Measurements from ENCODE around the gene SLC44A4.

SLC44A4 gene

DNA sequence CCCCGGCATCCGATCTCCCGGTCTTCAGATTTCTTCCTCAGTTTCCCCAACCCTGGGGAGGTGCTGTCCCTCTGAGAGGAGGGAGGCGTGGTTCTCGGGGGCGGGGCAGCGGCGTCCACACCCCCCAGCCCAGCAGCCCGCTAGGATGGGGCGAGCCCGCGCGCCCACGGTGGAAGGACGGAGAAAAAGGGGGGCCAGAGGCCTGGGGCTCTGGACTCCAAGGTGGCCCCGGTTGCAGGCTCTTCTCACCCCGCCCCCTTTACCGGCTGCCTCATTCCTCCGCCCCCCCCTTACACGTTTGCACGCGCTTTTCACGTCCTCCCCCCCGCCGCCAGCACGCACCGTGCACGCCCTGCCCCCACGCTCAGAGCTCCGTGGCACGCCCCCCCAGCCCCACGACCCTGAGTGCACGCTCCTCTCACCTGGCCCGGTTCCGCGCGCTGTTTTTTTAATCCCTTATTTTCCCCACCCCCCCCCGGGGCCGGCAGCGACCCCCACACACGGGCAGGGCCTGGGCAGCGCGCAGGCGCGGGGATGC, 22.7 kb upstream of the SLC44A4 start:
- H3K4me3 ChIP-seq (ENCODE audit: insufficient read depth, low read depth, low read length) = peak overlapping the region; percentile 68
- no peaks in the 10 kb centered on the region for H3K36me3 ChIP-seq (ENCODE audit: control insufficient read depth, insufficient read depth, low read length)
- 2 to 3% methylated on average over 44 to 45 of the region's 45 CpGs for WGBS, 2 experiments
- peaks cover 16% of the 10 kb centered on the region for H3K4me1 ChIP-seq (ENCODE audit: control insufficient read depth, insufficient read depth, low read length)
- H3K27ac ChIP-seq (ENCODE audit: insufficient read depth, low read depth, low read length, poor library complexity, severe bottlenecking) = no peak overlapping the region
- H3K27me3 ChIP-seq (ENCODE audit: control insufficient read depth, insufficient read depth, low read length, poor library complexity, severe bottlenecking) = no peaks in the 10 kb centered on the region
- H3K9me3 ChIP-seq (ENCODE audit: control insufficient read depth, low read length) = no peaks in the 10 kb centered on the region

DNA sequence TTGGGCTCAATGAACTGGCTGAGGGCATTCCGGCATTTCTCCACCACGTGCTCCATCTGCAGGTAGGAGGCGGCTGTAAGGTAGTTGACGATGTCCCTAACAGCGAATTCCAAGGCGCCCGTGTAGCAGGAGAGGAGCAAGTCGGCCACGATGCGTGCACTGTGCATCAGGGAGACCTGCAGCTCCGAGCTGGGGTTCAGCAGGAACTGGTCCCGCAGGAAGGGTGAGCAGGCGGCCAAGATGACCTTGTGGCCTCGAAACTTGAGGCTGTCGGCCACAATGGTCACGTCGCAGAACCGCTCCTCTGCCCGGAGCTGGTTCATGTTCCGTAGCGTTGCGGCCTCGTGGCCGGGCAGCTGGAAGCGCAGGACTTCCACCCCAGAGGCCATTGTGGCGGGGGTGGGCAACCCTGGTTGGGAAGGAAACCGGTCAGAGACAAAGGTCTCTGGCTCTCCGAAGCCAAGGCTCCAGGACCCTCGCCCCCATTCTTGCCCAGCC, 22.2 kb upstream of the SLC44A4 start:
- 70 to 72% methylated on average over 29 of the region's 29 CpGs for WGBS, 2 experiments
- Histone ChIP-seq H3K4me1 (ENCODE audit: control insufficient read depth, insufficient read depth, low read length) (peaks cover 21% of the 10 kb centered on the region), H3K4me3 (ENCODE audit: insufficient read depth, low read depth, low read length) (peak overlapping the region; percentile 68), H3K9me3 (ENCODE audit: control insufficient read depth, low read length) (no peaks in the 10 kb centered on the region), H3K27ac (ENCODE audit: insufficient read depth, low read depth, low read length, poor library complexity, severe bottlenecking) (no peak overlapping the region), H3K36me3 (ENCODE audit: control insufficient read depth, insufficient read depth, low read length) (peaks cover 3% of the 10 kb centered on the region), H3K27me3 (ENCODE audit: control insufficient read depth, insufficient read depth, low read length, poor library complexity, severe bottlenecking) (no peaks in the 10 kb centered on the region)

DNA sequence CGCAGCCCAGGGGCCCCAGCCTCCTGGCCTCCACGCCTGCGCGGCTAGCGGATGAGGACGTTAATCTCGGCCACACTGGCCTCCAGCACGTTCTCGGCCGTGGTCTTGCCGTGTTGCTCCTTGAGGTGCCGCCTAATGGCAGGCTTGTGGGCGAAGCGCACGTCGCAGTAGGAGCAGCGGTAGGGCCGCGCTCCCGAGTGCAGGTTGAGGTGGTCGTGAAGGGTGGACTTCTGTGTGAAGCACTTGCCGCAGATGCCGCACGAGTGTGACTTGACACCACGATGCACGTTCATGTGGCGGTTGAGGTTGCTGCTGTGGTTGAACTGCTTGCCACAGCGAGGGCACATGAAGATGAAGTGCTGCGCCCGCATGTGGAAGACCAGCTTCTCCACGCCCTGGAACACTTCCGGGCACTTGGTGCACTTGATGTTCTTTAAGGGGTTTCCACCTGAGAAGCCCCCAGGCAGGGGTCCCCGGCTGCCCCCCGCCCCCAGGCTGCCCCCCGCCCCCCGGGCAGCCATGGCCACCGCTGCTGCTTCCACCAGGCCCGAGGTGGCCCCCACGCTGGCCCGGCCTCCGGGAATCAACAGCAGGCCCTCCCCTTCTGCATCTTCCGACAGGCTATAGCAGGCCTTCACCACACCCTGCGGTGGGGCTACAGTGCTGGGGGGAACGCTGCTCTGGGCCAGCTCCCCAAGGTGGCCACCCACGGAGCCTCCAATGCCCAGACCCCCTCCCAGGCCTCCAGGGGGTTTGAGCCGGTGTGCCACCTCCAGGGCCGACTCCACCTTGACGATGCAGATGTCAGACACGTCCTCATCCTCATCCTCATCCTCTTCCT, 21.3 kb upstream of the SLC44A4 start:
- 94 to 95% methylated on average over 49 of the region's 49 CpGs for WGBS, 2 experiments
- peaks cover 11% of the 10 kb centered on the region for H3K36me3 ChIP-seq (ENCODE audit: control insufficient read depth, insufficient read depth, low read length)
- peaks cover 22% of the 10 kb centered on the region for H3K4me1 ChIP-seq (ENCODE audit: control insufficient read depth, insufficient read depth, low read length)
- H3K27me3 ChIP-seq (ENCODE audit: control insufficient read depth, insufficient read depth, low read length, poor library complexity, severe bottlenecking) = no peaks in the 10 kb centered on the region
- no peak overlapping the region for H3K27ac ChIP-seq (ENCODE audit: insufficient read depth, low read depth, low read length, poor library complexity, severe bottlenecking)
- H3K4me3 ChIP-seq (ENCODE audit: insufficient read depth, low read depth, low read length) = no peak overlapping the region
- H3K9me3 ChIP-seq (ENCODE audit: control insufficient read depth, low read length) = no peaks in the 10 kb centered on the region

DNA sequence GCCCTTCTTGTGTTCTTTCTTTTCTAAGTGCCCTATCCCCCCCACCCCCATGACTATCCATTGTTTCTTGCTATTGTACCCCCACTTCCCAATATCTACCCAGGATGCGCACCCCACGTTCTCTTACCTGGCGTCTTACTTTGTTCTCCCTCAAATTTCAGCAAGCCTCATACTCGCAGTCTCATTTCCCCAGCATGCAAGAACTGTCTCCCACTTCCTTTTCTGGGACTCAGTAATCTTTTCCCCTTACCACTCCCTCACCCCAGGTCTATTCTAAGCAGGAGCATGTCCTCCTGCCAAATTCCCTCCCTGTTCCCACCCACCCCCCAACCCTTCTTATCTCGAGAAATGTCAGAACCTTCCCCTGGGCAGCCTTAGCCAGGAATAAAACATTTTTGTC, 20.4 kb upstream of the SLC44A4 start:
- H3K4me1 ChIP-seq (ENCODE audit: control insufficient read depth, insufficient read depth, low read length) = peaks cover 22% of the 10 kb centered on the region
- no peaks in the 10 kb centered on the region for H3K27me3 ChIP-seq (ENCODE audit: control insufficient read depth, insufficient read depth, low read length, poor library complexity, severe bottlenecking)
- 90 to 92% methylated on average over 5 of the region's 5 CpGs for WGBS, 2 experiments
- H3K4me3 ChIP-seq (ENCODE audit: insufficient read depth, low read depth, low read length) = no peak overlapping the region
- H3K9me3 ChIP-seq (ENCODE audit: control insufficient read depth, low read length) = no peaks in the 10 kb centered on the region
- peaks cover 20% of the 10 kb centered on the region for H3K36me3 ChIP-seq (ENCODE audit: control insufficient read depth, insufficient read depth, low read length)
- H3K27ac ChIP-seq (ENCODE audit: insufficient read depth, low read depth, low read length, poor library complexity, severe bottlenecking) = no peak overlapping the region

DNA sequence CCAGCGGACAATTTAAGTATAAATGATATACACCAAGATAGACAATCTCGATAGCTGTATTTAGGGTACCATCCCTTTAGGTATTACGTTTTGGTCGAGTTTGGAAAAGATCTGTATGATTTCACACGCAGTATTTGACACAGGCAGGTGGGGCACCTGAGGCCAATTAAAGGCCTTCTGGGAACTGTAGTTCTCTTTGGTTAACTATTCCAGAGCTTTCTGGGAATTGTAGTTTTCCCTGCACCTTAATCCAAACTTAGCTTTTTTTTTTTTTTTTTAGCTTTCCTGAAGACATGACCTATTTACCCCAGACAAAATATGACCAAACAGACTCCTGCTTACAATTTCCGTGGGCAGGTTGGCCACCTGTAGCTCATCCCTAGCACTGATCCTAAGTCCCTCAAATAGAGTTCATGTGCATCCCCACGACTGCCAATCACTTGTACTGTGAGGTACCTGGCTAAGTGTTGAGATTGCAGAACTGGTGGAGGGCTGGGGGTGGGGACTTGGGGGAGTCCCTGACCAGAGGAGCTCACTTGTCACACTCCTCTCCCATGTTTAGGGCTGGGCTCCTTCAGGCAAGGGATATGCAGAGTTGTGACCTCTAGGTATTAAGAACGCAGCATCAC, 19.7 kb upstream of the SLC44A4 start:
- Histone ChIP-seq H3K27me3 (ENCODE audit: control insufficient read depth, insufficient read depth, low read length, poor library complexity, severe bottlenecking) (no peaks in the 10 kb centered on the region), H3K4me3 (ENCODE audit: insufficient read depth, low read depth, low read length) (peak overlapping the region; percentile 82), H3K9me3 (ENCODE audit: control insufficient read depth, low read length) (no peaks in the 10 kb centered on the region), H3K4me1 (ENCODE audit: control insufficient read depth, insufficient read depth, low read length) (peaks cover 22% of the 10 kb centered on the region), H3K27ac (ENCODE audit: insufficient read depth, low read depth, low read length, poor library complexity, severe bottlenecking) (no peak overlapping the region), H3K36me3 (ENCODE audit: control insufficient read depth, insufficient read depth, low read length) (peaks cover 27% of the 10 kb centered on the region)
- 22% methylated on average over 8 of the region's 8 CpGs for WGBS, 2 experiments

DNA sequence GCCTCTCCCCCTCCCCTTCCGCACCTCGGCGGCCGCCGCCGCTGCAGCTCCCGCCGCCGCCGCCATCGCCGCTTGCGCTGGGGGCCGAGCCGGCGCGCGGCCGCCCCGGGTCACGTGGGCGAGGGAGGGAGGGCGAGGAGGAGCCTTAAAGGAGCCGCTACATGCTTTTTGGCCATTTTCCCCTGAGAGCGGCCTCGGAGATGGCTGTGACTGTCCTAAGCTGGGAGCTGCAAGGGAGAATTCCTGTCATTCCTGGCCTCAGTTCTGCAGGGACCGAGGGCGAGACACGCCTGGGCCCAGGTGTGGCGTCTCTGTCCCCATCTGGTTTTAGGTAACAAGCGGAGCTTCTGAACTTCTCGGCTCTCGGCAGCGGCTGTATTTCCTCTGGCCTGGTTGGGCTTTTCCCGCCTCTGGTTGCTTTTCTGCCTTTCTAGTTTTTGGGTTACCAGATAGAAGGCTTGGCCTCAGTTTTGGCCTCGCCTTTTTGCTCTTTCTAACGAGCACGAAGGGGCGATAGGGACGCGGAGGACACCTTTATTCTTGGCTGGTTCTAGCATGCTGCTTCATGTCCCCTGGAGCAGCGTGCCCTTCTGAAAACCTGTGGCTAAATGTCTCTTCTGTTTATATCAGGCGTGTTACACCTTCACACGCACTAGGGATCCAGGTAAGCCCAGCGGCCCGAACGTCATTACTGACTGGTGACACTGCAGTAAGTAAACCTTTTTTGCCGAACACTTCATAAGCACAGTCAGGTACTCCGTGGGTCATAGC, 19.0 kb upstream of the SLC44A4 start, which contains the start of gene EHMT2:
Gene EHMT2 (minus strand): TSS at position 87 of the 771 bp plus-strand sequence. CDS start 21 bp downstream, at position 66.
- peak within 1 kb of the TSS; percentile 80 for H3K27ac ChIP-seq (ENCODE audit: insufficient read depth, low read depth, low read length, poor library complexity, severe bottlenecking)

DNA sequence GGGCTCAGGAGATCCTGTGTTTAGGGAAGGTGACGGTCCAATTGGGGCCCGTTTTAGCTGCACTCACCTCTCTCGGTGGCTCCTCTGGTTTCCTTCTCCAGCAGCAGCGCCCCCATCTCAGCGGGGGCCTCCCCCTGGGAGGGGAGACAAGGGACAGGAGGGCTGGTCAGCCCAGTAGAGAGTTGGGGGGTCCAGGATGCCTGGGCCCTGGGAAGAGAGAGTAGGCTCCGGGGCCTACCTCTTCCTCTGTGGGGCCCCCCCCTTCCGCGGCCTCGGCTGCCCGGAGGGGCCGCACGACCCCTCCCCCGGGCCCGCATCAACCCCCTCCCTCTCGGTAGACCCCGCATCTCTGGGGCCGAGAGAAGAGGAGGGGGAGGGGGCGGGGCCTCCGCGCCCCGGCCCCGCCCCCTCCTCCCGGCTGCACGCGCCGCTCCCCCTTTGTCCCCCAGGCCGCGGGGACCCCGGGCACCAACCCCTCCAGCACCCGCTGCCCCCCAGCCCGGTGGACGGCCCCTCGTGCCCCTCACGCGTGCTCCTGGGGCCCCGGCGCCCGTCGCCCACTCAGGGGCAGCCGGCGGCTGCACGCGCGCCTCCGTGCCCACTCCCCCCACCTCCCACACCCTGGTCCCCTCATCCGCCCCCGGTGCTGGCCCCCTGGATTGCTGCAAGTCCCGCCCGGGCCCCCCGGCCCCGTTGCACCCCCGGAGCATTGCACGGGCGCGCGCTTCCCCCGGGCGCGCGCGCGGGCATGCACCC, 18.2 kb upstream of the SLC44A4 start:
- WGBS, 2 experiments = 2% methylated on average over 50 to 62 of the region's 62 CpGs
- Histone ChIP-seq H3K27me3 (ENCODE audit: control insufficient read depth, insufficient read depth, low read length, poor library complexity, severe bottlenecking) (no peaks in the 10 kb centered on the region), H3K27ac (ENCODE audit: insufficient read depth, low read depth, low read length, poor library complexity, severe bottlenecking) (peak overlapping the region; percentile 80), H3K4me1 (ENCODE audit: control insufficient read depth, insufficient read depth, low read length) (peaks cover 22% of the 10 kb centered on the region), H3K9me3 (ENCODE audit: control insufficient read depth, low read length) (no peaks in the 10 kb centered on the region), H3K36me3 (ENCODE audit: control insufficient read depth, insufficient read depth, low read length) (peaks cover 41% of the 10 kb centered on the region), H3K4me3 (ENCODE audit: insufficient read depth, low read depth, low read length) (peak overlapping the region; percentile 82)

More for the DNA sequence above, 19.0 kb upstream of the SLC44A4 start, which contains the start of gene EHMT2:
- peaks cover 22% of the 10 kb centered on the region for H3K4me1 ChIP-seq (ENCODE audit: control insufficient read depth, insufficient read depth, low read length)
- H3K9me3 ChIP-seq (ENCODE audit: control insufficient read depth, low read length) = no peaks in the 10 kb centered on the region
- peak within 1 kb of the TSS; percentile 82 for H3K4me3 ChIP-seq (ENCODE audit: insufficient read depth, low read depth, low read length)
- H3K27me3 ChIP-seq (ENCODE audit: control insufficient read depth, insufficient read depth, low read length, poor library complexity, severe bottlenecking) = no peaks in the 10 kb centered on the region
- 0 to 1% methylated on average over 49 of the region's 49 CpGs for WGBS, 2 experiments
- H3K36me3 ChIP-seq (ENCODE audit: control insufficient read depth, insufficient read depth, low read length) = peaks cover 34% of the 10 kb centered on the region

DNA sequence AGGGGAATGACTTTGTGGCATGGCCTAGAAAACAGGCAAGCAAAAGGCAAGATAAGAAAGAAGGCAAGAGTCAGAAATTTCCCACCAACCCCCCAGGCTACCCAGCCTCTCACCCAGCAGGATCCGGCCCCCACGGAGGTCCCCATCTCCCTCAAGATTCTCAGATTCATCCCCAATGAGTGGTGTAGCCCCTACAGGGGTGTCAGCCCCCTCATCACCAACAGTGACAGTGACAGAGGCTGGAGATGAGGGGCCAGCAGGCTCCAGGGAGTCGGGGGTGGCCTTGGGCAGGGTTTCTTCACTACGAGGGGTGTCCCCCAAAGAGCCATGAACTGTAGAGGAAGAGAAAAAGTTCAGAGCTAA, 17.7 kb upstream of the SLC44A4 start:
- peak overlapping the region; percentile 82 for H3K4me3 ChIP-seq (ENCODE audit: insufficient read depth, low read depth, low read length)
- H3K36me3 ChIP-seq (ENCODE audit: control insufficient read depth, insufficient read depth, low read length) = peaks cover 46% of the 10 kb centered on the region
- no peaks in the 10 kb centered on the region for H3K27me3 ChIP-seq (ENCODE audit: control insufficient read depth, insufficient read depth, low read length, poor library complexity, severe bottlenecking)
- H3K9me3 ChIP-seq (ENCODE audit: control insufficient read depth, low read length) = no peaks in the 10 kb centered on the region
- no peak overlapping the region for H3K27ac ChIP-seq (ENCODE audit: insufficient read depth, low read depth, low read length, poor library complexity, severe bottlenecking)
- H3K4me1 ChIP-seq (ENCODE audit: control insufficient read depth, insufficient read depth, low read length) = peaks cover 22% of the 10 kb centered on the region
- WGBS, 2 experiments = 63 to 66% methylated on average over 4 of the region's 4 CpGs

DNA sequence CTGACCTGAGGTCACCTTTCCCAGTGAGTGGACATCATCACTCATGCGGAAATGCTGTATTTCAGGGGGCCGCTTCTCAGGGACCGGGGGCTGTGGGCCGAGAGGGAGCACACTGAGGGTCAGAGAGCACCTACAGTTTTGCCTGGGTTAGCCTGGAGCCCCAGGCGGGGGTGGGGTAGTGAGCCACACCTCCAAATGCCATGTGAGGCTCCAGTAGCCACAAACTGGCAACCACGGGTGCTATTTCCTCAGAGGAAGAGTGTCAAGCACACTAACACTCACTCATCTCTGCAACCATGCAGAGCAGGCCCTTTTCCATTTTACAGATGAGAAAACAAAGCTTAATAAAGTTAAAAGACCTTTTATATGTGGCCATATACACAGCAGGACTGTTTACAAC, 14.0 kb upstream of the SLC44A4 start:
- H3K9me3 ChIP-seq (ENCODE audit: control insufficient read depth, low read length) = no peaks in the 10 kb centered on the region
- WGBS, 2 experiments = 93% methylated on average over 6 of the region's 6 CpGs
- H3K4me3 ChIP-seq (ENCODE audit: insufficient read depth, low read depth, low read length) = no peak overlapping the region
- peaks cover 77% of the 10 kb centered on the region for H3K36me3 ChIP-seq (ENCODE audit: control insufficient read depth, insufficient read depth, low read length)
- H3K27ac ChIP-seq (ENCODE audit: insufficient read depth, low read depth, low read length, poor library complexity, severe bottlenecking) = no peak overlapping the region
- H3K4me1 ChIP-seq (ENCODE audit: control insufficient read depth, insufficient read depth, low read length) = peaks cover 8% of the 10 kb centered on the region
- no peaks in the 10 kb centered on the region for H3K27me3 ChIP-seq (ENCODE audit: control insufficient read depth, insufficient read depth, low read length, poor library complexity, severe bottlenecking)
